Measurements from ENCODE around the gene FAM83E.

FAM83E gene

DNA sequence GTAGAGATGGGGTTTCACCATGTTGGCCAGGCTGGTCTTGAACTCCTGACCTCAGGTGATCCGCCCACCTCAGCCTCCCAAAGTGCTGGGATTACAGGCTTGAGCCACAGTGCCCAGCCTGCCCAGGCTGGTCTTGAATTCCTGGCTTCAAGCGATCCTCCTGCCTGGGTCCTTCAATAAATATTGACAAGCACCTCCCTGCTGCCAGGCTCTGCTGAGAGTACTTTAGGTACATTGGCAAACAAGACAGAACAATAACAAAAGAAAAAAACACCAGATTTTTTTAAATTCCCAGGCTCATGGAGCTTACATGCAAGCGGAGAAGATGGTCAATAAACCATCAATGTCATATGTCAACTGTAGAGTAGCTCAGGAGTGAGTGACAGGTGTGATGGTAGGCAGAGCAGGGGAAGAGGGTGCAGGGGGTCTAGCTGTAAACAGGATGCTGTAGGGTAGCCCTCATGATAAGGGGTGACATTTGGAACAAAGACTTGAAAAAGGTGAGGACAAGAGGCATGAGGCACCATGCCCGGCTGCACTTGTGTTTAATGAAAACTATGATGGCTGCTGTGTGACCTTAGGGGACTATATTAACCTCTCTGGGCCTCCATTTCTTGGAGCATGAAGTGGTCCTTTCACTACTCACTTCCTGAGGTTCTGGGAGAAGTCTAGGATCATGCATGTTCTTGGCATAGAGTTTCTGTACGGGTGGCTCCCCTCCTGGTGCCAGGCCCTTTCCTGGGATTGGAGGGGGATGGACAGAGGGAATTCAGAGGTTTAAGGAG is 43.3 kb downstream of the FAM83E start:
- no peak for DNase-seq

DNA sequence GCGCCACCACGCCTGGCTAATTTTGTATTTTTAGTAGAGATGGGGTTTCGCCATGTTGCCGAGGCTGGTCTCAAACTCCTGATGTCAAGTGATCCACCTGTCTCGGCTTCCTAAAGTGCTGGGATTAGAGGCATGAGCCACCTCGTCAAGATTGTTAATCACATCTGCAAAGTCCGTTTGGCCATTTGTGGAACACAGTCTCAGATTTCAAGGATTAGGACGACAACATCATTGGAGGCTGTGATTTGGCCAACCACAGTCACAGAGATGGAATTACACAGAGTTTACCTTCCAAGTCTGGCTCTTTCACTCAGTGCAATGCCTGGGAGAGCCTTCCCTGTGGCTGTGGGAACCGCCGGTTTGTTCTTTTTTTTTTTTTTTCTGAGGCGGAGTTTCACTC is 45.1 kb downstream of the FAM83E start:
- DNase-seq = no peak

DNA sequence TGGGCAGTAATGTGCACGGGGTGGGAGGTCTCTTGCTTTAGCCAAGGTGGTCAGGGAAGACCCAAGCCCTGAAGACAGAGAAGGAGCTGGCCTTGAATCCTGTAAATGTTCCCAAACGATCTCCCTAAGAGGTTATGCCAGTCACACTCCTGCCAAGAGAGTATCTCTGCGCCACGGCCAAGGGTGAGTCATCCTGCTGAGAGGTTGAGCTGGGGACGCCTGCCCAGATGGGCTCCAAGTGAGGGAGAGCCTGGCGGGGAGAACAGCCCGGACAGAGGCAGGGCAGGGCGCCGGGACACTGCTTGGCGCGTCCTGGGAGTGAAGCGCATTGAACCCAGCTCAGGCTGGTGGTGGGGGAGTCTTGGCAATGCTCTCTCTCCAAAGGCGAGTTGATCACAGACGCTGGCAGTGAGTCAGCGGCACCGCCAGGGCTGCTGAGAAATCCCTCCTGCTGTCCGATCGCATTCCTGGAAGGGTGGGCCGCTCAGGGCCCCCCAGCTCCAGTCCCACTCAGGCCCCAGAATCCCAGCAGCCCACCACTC is 46.5 kb downstream of the FAM83E start:
- DNase-seq = no peak

DNA sequence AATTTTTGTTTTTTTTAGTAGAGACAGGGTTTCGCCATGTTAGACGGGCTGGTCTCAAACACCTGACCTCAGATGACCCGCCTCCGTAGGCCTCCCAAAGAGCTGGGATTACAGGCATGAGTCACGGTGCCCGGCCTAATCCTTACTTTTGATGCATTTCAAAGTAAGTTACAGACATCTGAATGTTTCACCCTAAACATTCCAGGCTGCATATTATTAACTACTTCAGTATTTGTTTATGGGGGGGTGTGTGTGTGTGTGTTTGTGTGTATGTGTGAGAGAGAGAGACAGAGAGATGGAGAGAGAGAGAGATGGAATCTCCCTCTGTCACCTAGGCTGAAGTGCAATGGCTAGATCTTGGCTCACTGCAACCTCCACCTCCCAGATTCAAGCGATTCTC is 49.8 kb downstream of the FAM83E start:
- no peak for DNase-seq

Data from AML-193 (cell line).